Esophagus muscularis mucosa (tissue), 3 donors: Measurements from ENCODE around the gene CNNM3.

ENCODE experiments used
- POLR2A ChIP-seq: fragments of 450-650 bp; IDR thresholded peaks from one replicate; pipeline ENCODE4 v1.6.1; 2017; ENCODE audit warnings: antibody characterized with exemption, moderate library complexity, mild to moderate bottlenecking, low read depth
- TF ChIP-seq, protein P1 (sequence below), 3 experiments: fragments of 200-600 bp in 2 of 3; fragments of 450-650 bp in 1 of 3; sonication (generic) in 2 of 3; IDR thresholded peaks; one replicate each; pipeline ENCODE4 v1.5.1; 2017 to 2019; ENCODE audit warnings: antibody characterized with exemption in 3 of 3, mild to moderate bottlenecking in 2 of 3, moderate library complexity in 1 of 3

DNA sequence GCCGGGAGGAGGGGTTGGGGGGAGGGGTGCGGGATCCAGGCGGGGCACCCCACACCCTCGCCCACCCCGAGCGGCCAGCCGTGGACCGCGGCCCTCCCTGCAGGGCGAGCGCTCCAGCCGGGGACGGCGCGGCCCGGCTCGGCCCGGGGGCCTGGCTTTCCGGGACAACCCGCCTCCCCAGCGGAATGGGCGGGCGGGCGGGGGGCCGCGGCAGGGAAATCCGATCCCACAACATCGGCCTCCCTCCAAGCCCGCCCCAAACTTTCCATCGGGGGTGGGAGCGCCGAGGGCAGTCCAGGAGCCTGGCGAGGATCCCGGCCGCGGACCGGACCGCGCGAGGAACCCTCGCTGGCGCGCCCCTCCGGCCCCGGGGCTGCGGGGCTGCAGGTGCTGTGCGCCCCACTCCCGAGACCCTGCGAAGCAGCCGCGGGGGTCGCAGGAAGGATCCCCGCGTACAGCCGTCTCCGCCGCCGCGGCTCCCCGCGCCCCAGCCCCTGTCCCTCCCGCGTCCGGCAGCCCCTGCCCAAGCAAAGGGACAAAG is 53.3 kb downstream of the CNNM3 start:
- TF ChIP-seq, protein P1, sequence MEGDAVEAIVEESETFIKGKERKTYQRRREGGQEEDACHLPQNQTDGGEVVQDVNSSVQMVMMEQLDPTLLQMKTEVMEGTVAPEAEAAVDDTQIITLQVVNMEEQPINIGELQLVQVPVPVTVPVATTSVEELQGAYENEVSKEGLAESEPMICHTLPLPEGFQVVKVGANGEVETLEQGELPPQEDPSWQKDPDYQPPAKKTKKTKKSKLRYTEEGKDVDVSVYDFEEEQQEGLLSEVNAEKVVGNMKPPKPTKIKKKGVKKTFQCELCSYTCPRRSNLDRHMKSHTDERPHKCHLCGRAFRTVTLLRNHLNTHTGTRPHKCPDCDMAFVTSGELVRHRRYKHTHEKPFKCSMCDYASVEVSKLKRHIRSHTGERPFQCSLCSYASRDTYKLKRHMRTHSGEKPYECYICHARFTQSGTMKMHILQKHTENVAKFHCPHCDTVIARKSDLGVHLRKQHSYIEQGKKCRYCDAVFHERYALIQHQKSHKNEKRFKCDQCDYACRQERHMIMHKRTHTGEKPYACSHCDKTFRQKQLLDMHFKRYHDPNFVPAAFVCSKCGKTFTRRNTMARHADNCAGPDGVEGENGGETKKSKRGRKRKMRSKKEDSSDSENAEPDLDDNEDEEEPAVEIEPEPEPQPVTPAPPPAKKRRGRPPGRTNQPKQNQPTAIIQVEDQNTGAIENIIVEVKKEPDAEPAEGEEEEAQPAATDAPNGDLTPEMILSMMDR (IDR thresholded peaks at IDR 0.05): no peak
- no peak for TF ChIP-seq POLR2A
